Colonic mucosa (tissue), 4 donors: ENCODE data around the gene FRK. TPM values are rescaled to one million over a fixed set of nuclear protein-coding genes. Genes with fewer than 3 reads are reported as not detected.
"Not testable (repeated sequence)": the region's sequence is repeated elsewhere in the genome, so short reads cannot be mapped to it uniquely, and the experiment has no call there.

Experiments
- DNase-seq: peaks from one replicate; pipeline ENCODE4 v3.0.0-alpha.2; 2020
- H3K27ac ChIP-seq: fragments of 200-600 bp; one replicate; pipeline ENCODE4 v1.8.0; 2021
- H3K27me3 ChIP-seq: fragments of 200-600 bp; one replicate; pipeline ENCODE4 v1.8.0; 2021
- H3K36me3 ChIP-seq: fragments of 200-600 bp; one replicate; pipeline ENCODE4 v1.8.0; 2021
- H3K4me1 ChIP-seq: fragments of 200-600 bp; one replicate; pipeline ENCODE4 v1.8.0; 2021; ENCODE audit warnings: mild to moderate bottlenecking
- H3K4me3 ChIP-seq: fragments of 200-600 bp; one replicate; pipeline ENCODE4 v1.8.0; 2021
- H3K9ac ChIP-seq, 2 donors: one replicate each; pipeline ENCODE4 v1.7.0; 2013; ENCODE audit warnings: control low read depth in 2 of 2, low read depth in 2 of 2, low read length in 2 of 2
- H3K9me3 ChIP-seq: fragments of 200-600 bp; one replicate; pipeline ENCODE4 v1.8.0; 2021
- intact Hi-C: fragments of 100-400 bp; cut with DNase I; formaldehyde crosslinking; loops from one replicate; pipeline ENCODE4 v1.14.1; 2022
- total RNA-seq, 2 donors: library from RNA; stranded (reverse); fragmentation: NEBNext Ultra II Directional in 1 of 2; extraction: Animal tissue kit (Norgen Biotek cat#: 25700) in 1 of 2; gene quantifications; one replicate each; pipeline ENCODE4 v1.2.1, GENCODE V29; 2021
- TF ChIP-seq, protein P1 (sequence below): fragments of 200-600 bp; IDR thresholded peaks from one replicate; pipeline ENCODE4 v1.8.0; 2022; ENCODE audit warnings: antibody characterized with exemption, mild to moderate bottlenecking
- donor health status: healthy.
- donor health status: DM: no; HTN: no; CAD: no.
- donor health status: DM: no; HTN: no; CAD: no.

Gene FRK
- total RNA-seq, 2 donors from 2014 or later: 25.9 to 27.1 TPM

DNA sequence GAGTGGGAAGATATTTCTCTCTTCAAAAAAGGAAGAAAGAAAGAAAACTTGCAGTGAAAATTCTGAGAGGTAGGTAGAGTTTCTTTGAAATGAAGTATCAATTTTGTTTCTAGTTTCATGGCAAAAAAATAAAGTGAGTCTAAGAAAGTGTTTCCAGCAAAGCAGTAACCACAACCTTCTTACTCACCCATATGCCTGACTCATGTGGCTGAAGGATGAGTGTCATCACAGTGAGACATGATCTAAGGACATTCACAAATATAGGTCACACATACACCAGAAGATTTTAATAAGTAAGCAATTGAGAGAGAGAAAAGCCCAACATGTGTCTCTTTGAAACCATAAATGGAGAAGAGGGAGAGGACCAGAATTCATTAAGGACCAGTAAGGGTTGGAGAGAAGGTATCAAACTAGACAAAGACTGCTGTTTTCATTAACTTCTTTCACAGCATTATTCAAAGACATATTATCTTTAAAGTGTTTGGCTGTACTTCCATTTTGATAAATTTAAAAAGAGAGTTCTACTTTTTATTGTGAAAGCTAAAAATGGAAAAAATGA is 169.5 kb downstream of the FRK start:
- Histone ChIP-seq H3K4me3 (no peak overlapping the region), H3K27ac (no peak overlapping the region), H3K36me3 (no peaks in the 10 kb centered on the region), H3K9ac (no peak overlapping the region), H3K9me3 (no peaks in the 10 kb centered on the region), H3K27me3 (no peaks in the 10 kb centered on the region), H3K4me1 (no peaks in the 10 kb centered on the region)
- no peak for DNase-seq
- TF ChIP-seq, protein P1, sequence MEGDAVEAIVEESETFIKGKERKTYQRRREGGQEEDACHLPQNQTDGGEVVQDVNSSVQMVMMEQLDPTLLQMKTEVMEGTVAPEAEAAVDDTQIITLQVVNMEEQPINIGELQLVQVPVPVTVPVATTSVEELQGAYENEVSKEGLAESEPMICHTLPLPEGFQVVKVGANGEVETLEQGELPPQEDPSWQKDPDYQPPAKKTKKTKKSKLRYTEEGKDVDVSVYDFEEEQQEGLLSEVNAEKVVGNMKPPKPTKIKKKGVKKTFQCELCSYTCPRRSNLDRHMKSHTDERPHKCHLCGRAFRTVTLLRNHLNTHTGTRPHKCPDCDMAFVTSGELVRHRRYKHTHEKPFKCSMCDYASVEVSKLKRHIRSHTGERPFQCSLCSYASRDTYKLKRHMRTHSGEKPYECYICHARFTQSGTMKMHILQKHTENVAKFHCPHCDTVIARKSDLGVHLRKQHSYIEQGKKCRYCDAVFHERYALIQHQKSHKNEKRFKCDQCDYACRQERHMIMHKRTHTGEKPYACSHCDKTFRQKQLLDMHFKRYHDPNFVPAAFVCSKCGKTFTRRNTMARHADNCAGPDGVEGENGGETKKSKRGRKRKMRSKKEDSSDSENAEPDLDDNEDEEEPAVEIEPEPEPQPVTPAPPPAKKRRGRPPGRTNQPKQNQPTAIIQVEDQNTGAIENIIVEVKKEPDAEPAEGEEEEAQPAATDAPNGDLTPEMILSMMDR: no peak
- intact Hi-C loops: no loop called here

DNA sequence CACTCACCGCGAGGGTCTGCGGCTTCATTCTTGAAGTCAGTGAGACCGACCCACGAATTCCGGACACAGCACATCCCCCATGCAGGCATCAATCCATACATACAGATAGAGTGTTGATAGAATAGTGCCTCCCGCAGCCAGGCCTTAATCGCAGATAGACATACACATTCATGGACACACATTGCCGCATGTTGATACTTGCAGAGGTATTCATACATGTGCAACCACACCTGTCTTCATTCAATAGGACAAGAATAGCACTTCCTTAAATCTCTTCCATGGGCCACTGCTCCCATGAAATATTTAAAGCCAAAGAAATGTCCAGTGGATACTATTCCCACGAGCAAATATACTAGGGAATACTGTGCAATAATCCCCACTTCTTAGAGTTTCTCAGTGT is 170.5 kb downstream of the FRK start:
- H3K4me3 ChIP-seq: no peak overlapping the region
- H3K4me1 ChIP-seq: no peaks in the 10 kb centered on the region
- H3K36me3 ChIP-seq: no peaks in the 10 kb centered on the region
- DNase-seq: no peak
- no peak overlapping the region for H3K9ac ChIP-seq
- TF ChIP-seq, protein P1: no peak
- no peaks in the 10 kb centered on the region for H3K9me3 ChIP-seq
- intact Hi-C loops: no loop called here
- no peak overlapping the region for H3K27ac ChIP-seq
- H3K27me3 ChIP-seq: no peaks in the 10 kb centered on the region

DNA sequence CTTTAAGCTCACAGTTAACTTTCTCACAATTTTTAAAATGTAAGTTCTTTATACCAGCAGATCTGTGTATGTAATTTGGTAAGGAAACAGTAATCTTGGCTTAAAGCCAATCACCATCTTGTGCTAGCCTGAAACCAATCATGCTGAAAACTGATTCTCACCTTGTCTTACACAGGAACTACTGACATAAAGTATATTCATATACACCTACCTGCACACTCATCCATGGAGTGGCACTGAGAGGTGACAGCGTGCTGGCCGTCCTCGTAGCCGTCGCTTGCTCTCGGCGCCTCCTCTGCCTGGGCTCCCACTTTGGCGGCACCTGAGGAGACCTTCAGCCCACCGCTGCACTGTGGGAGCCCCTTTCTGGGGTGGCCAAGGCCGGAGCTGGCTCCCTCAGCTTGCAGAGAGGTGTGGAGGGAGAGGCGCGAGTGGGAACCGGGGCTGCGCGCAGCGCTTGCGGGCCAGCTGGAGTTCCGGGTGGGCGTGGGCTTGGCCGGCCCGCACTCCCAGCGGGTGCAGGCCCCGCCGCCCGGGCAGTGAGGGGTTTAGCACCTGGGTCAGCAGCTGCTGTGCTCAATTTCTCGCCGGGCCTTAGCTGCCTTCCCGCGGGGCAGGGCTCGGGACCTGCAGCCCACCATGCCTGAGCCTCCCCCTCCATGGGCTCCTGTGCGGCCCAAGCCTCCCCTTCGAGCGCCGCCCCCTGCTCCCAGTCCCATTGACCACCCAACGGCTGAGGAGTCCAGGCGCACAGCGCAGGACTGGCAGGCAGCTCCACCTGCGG is 171.8 kb downstream of the FRK start:
- H3K27me3 ChIP-seq, H3K4me3 ChIP-seq, H3K4me1 ChIP-seq, H3K9ac ChIP-seq, DNase-seq, intact Hi-C loops, H3K27ac ChIP-seq, H3K36me3 ChIP-seq, H3K9me3 ChIP-seq: not testable (repeated sequence)

DNA sequence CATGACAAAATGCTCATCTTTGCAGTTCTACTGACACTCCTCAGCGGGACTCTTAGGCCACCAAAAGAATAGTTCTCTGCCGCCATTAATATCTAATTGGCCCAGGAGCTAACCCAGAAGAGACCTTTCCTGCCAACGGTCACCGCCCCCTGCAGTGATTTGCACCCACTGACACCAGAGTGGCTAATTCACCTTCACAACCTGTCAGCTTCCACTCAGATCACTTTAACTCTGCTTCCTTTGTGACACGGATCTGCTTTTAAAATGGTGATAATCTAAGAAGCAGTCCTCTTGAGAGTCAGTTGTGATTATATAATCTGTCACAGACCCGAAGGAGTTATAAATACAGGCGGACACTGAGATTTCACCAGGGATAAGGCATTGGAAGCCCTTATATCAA is 172.8 kb downstream of the FRK start:
- no peaks in the 10 kb centered on the region for H3K36me3 ChIP-seq
- no peaks in the 10 kb centered on the region for H3K9me3 ChIP-seq
- intact Hi-C loops: no loop called here
- DNase-seq: no peak
- H3K27ac ChIP-seq: no peak overlapping the region
- no peak overlapping the region for H3K4me3 ChIP-seq
- no peak overlapping the region for H3K9ac ChIP-seq
- TF ChIP-seq, protein P1: no peak
- no peaks in the 10 kb centered on the region for H3K4me1 ChIP-seq
- no peaks in the 10 kb centered on the region for H3K27me3 ChIP-seq

DNA sequence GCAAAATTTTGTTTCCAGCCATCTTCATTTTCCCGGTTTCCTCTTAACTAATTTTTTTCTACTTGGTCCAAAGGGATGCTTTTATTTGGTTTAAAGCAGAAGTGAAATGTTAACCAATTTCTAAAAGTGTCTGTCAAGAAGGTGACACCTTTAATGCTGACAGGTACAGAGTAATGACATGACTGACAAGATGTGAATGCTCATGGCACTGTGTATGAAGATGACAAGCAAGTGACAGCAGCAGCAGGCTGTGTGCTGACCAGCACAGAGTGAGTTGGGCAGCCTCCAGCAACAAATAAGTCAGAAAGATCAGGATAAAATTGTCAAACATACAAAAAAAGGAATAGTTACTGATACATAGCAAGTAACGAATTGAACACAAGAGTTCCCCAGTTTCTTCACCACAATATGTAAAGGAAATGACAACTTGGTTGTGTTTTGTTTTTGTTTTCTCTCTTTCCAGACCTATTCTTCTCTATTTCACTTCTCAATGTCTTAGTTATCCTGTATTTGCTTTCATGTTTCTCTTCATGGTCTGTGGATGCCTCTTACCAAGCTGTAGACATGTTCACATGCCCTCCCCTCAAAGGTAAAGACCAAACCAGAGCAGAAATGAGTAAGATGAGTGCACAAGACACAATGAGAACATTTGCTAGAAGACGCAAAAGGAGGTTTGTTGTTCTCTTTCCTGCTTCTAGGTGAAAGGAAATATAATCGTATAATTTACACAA is 174.9 kb downstream of the FRK start:
- Histone ChIP-seq H3K36me3 (no peaks in the 10 kb centered on the region), H3K9ac (no peak overlapping the region), H3K4me1 (no peaks in the 10 kb centered on the region), H3K27ac (no peak overlapping the region), H3K9me3 (no peaks in the 10 kb centered on the region), H3K27me3 (no peaks in the 10 kb centered on the region), H3K4me3 (no peak overlapping the region)
- intact Hi-C loops: no loop called here
- TF ChIP-seq, protein P1: no peak
- no peak for DNase-seq
